Activated CD8-positive, alpha-beta T cell treated with anti-CD3 and anti-CD28 coated beads for 36 hours (primary cell): ENCODE data around the gene RILPL2. TPM values are rescaled to one million over a fixed set of nuclear protein-coding genes. Genes with fewer than 3 reads are reported as not detected.
"Not testable (repeated sequence)": the region's sequence is repeated elsewhere in the genome, so short reads cannot be mapped to it uniquely, and the experiment has no call there.

ENCODE experiments used
- ATAC-seq: fragments of 200-7000 bp; cut with Tn5 transposase; one replicate; pipeline ENCODE4 v1.10.0; 2021; ENCODE audit warnings: mild to moderate bottlenecking, moderate library complexity
- CTCF ChIA-PET: fragments of 350-600 bp; sonication (Branson Sonifier 250); formaldehyde crosslinking; loops from one replicate; lab custom pipeline; 2021; ENCODE audit warnings: antibody characterized with exemption; lab: Charles Lee
- POLR2A ChIA-PET: fragments of 350-600 bp; sonication (Branson Sonifier 250); formaldehyde crosslinking; loops from one replicate; lab custom pipeline; 2021; ENCODE audit warnings: antibody characterized with exemption; lab: Charles Lee
- DNase-seq: peaks from one replicate; pipeline ENCODE4 v3.0.0-alpha.2; 2020
- H3K27ac Mint-ChIP-seq: one replicate; pipeline ENCODE4 v1.8.0; 2021; ENCODE audit warnings: mild to moderate bottlenecking, mixed read lengths
- H3K27me3 Mint-ChIP-seq: one replicate; pipeline ENCODE4 v1.8.0; 2021; ENCODE audit warnings: mixed read lengths
- H3K36me3 Mint-ChIP-seq: one replicate; pipeline ENCODE4 v1.8.0; 2021; ENCODE audit warnings: low read depth, mixed read lengths
- H3K4me1 Mint-ChIP-seq: one replicate; pipeline ENCODE4 v1.8.0; 2021; ENCODE audit warnings: low read depth, mixed read lengths
- H3K4me3 Mint-ChIP-seq: one replicate; pipeline ENCODE4 v1.8.0; 2021; ENCODE audit warnings: mild to moderate bottlenecking, moderate library complexity, mixed read lengths
- H3K9me3 Mint-ChIP-seq: one replicate; pipeline ENCODE4 v1.8.0; 2021; ENCODE audit warnings: mixed read lengths
- CTCF ChIP-seq: fragments of 200-600 bp; IDR thresholded peaks from one replicate; pipeline ENCODE4 v1.8.0; 2022; ENCODE audit warnings: antibody characterized with exemption, mild to moderate bottlenecking
- intact Hi-C: fragments of 100-400 bp; cut with micrococcal nuclease; formaldehyde crosslinking; loops from one replicate; pipeline ENCODE4 v1.10.0; 2022
- total RNA-seq, 2 experiments: library from RNA; stranded (reverse); gene quantifications; one replicate each; pipeline ENCODE4 v1.2.3, GENCODE V29; 2021

Gene RILPL2
- total RNA-seq, 2 experiments from 2014 or later, result 9.0 to 9.3 TPM

- DNase-seq (peak; percentile 45), ATAC-seq (no peak)
- ChIA-PET CTCF (interaction anchor here (1.1 to 6.1 kb wide), 4 partner anchors 18 to 198 kb away, joined by 3 to 35 read pairs (median 8); no protein-coding TSS in a partner anchor), POLR2A (interaction anchor here (0.6 to 3.5 kb wide), 6 partner anchors 20 to 219 kb away, joined by 3 to 26 read pairs (median 3); partner anchors contain the start of gene SBNO1)
- Mint-ChIP-seq H3K27me3 (no peaks in the 10 kb centered on the region), H3K27ac (no peak overlapping the region), H3K4me3 (peak overlapping the region; percentile 86), H3K4me1 (peaks cover 16% of the 10 kb centered on the region), H3K36me3 (no peaks in the 10 kb centered on the region), H3K9me3 (no peaks in the 10 kb centered on the region)
- intact Hi-C loops, result no loop called here
- no peak for TF ChIP-seq CTCF
Measured at GRCh38 chr12:123384318-123384993, 52.0 kb downstream of the RILPL2 start.

- no peaks in the 10 kb centered on the region for H3K27me3 Mint-ChIP-seq
Measured at GRCh38 chr12:123382684-123383083, 53.8 kb downstream of the RILPL2 start.

GRCh38 chr12:123379391-123379790 is 57.1 kb downstream of the RILPL2 start:
- no peak for TF ChIP-seq CTCF
- H3K4me3 Mint-ChIP-seq, result no peak overlapping the region
- no peaks in the 10 kb centered on the region for H3K4me1 Mint-ChIP-seq
- intact Hi-C loops, result no loop called here
- H3K9me3 Mint-ChIP-seq, result no peaks in the 10 kb centered on the region
- CTCF ChIA-PET, result interaction anchor here (1.0 kb wide), 1 partner anchor 11 kb away, joined by 4 read pairs; no protein-coding TSS in a partner anchor
- POLR2A ChIA-PET, result interaction anchor here (1.2 kb wide), 1 partner anchor 15 kb away, joined by 3 read pairs; the partner anchor contains the start of gene SBNO1
- H3K27ac Mint-ChIP-seq, result no peak overlapping the region
- no peaks in the 10 kb centered on the region for H3K36me3 Mint-ChIP-seq
- no peaks in the 10 kb centered on the region for H3K27me3 Mint-ChIP-seq
- DNase-seq (no peak), ATAC-seq (no peak)

More at GRCh38 chr12:123382684-123383083, 53.8 kb downstream of the RILPL2 start:
- no peak for TF ChIP-seq CTCF
- DNase-seq (no peak), ATAC-seq (no peak)
- Mint-ChIP-seq H3K36me3 (no peaks in the 10 kb centered on the region), H3K27ac (peak overlapping the region; percentile 20), H3K4me1 (peaks cover 9% of the 10 kb centered on the region), H3K4me3 (peak overlapping the region; percentile 56), H3K9me3 (no peaks in the 10 kb centered on the region)
- ChIA-PET CTCF (interaction anchor here (1.0 to 6.1 kb wide), 3 partner anchors 8 to 17 kb away, joined by 5 to 35 read pairs (median 8); no protein-coding TSS in a partner anchor), POLR2A (interaction anchor here (1.6 to 1.8 kb wide), 2 partner anchors 17 to 116 kb away, joined by 4 to 6 read pairs; no protein-coding TSS in a partner anchor)
- intact Hi-C loops, result no loop called here

GRCh38 chr12:123372415-123372814 is 64.1 kb downstream of the RILPL2 start:
- H3K36me3 Mint-ChIP-seq, result not testable (repeated sequence)

GRCh38 chr12:123371667-123372368 is 64.7 kb downstream of the RILPL2 start:
- DNase-seq, H3K27ac Mint-ChIP-seq, H3K4me1 Mint-ChIP-seq, CTCF ChIA-PET, intact Hi-C loops, H3K9me3 Mint-ChIP-seq, H3K4me3 Mint-ChIP-seq, H3K36me3 Mint-ChIP-seq, ATAC-seq, H3K27me3 Mint-ChIP-seq: not testable (repeated sequence)
- POLR2A ChIA-PET, result interaction anchor here (1.2 kb wide), 1 partner anchor 9 kb away, joined by 3 read pairs; no protein-coding TSS in a partner anchor

More at GRCh38 chr12:123372415-123372814, 64.1 kb downstream of the RILPL2 start:
- H3K4me1 Mint-ChIP-seq, H3K4me3 Mint-ChIP-seq, intact Hi-C loops, ATAC-seq, CTCF ChIA-PET, H3K9me3 Mint-ChIP-seq, H3K27ac Mint-ChIP-seq, DNase-seq, H3K27me3 Mint-ChIP-seq, POLR2A ChIA-PET: not testable (repeated sequence)
